GM13977 (cell line): Measurements from ENCODE around the gene CCDC91.

ENCODE experiments used
- DNase-seq: peaks from one replicate; pipeline ENCODE4 v3.0.0; 2012; ENCODE audit warnings: low spot score
- in situ Hi-C: fragments of 300-500 bp; cut with MboI; formaldehyde crosslinking; loops from one replicate; pipeline ENCODE4 v1.12.0; 2022; ENCODE audit warnings: low sequenced_read_pairs, low pct_unique_long_range_greater_than_20kb, mixed read lengths, inconsistent platforms; ENCODE audit not compliant: unreplicated experiment
- TF ChIP-seq, protein P1 (sequence below): IDR thresholded peaks from 2 replicates; pipeline ENCODE4 v1.5.1; 2012; ENCODE audit warnings: mild to moderate bottlenecking, control low read depth; ENCODE audit not compliant: insufficient read depth; ENCODE audit errors: extremely low read depth, missing control alignments

Gene CCDC91

DNA sequence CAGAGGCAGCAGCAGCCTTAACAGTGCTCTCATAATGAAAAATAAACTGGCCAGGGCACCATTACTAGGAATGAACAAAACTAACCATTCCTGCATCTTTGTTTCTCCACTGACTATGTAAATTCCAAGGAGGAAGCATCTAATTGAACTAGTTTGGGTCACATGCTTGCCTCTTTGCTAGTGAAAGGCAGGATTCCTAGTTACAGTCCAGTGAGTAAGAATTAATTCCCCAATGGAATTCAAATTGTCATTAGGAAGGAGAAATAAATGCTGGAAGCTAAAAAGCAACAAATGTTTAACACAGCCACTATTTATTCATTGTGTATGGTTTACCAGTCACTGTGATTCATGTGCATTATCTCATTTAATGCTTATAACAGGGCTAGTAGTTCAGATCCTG is 316.0 kb downstream of the CCDC91 start:
- in situ Hi-C loops = no loop called here
- no peak for DNase-seq
- TF ChIP-seq, protein P1, sequence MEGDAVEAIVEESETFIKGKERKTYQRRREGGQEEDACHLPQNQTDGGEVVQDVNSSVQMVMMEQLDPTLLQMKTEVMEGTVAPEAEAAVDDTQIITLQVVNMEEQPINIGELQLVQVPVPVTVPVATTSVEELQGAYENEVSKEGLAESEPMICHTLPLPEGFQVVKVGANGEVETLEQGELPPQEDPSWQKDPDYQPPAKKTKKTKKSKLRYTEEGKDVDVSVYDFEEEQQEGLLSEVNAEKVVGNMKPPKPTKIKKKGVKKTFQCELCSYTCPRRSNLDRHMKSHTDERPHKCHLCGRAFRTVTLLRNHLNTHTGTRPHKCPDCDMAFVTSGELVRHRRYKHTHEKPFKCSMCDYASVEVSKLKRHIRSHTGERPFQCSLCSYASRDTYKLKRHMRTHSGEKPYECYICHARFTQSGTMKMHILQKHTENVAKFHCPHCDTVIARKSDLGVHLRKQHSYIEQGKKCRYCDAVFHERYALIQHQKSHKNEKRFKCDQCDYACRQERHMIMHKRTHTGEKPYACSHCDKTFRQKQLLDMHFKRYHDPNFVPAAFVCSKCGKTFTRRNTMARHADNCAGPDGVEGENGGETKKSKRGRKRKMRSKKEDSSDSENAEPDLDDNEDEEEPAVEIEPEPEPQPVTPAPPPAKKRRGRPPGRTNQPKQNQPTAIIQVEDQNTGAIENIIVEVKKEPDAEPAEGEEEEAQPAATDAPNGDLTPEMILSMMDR = no peak

DNA sequence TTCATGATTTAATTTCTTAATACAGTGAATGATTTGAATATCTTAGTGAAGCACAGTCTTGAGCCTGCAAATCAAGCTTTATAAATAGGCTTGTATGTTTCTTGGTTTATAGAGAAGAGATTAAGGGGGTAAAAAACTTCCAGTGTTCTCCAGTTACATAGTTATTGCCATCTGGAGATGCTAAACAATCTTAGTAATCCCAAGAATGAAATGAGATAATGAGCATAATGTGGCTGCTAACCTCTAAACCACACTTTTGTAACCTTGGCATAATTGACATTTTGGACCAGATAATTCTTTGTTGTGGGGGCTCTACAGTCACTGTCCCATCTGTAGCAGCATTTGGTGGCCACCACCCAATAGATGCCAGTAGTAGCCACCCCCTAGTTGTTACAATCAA is 316.8 kb downstream of the CCDC91 start:
- no peak for DNase-seq
- in situ Hi-C loops = no loop called here
- TF ChIP-seq, protein P1 = no peak

DNA sequence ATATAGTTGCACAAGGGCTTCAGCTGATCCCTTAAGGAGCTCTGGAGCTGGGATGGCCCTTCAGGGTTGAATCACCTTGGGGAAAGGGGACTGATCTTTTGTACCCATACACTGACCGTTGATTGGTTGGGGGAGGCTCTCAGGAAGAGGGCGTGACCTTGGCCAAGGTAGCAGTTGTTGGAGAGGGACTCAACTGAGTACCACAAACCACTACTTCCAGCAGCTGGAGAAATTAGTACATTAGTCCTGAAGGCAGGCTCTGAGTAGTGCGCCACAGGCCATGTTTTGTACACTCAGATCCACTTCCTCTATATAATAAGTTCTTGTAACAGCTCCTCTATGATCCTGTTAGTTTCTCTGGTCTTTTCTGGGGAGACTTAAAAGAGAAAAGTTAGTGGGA is 317.6 kb downstream of the CCDC91 start:
- TF ChIP-seq, protein P1 = no peak
- in situ Hi-C loops = no loop called here
- no peak for DNase-seq

DNA sequence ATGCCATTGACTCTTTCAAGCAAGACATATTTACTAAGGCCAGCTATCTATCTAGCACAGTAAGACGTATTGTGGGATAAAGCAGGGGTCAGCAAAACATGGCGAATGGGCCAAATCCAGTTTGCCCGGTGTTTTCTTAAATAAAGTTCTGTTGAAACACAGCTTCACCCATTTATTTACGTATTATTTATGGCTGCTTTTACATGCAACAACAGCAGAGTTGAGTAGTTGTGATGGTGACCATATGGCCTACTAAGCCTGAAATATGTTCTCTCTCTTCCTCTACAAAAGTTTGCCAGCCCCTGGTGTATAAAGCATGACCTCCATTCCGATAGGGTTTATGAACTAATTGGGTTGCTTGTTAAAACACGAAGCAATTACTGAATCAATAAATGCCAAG is 322.1 kb downstream of the CCDC91 start:
- TF ChIP-seq, protein P1 = no peak
- no peak for DNase-seq
- in situ Hi-C loops = no loop called here

DNA sequence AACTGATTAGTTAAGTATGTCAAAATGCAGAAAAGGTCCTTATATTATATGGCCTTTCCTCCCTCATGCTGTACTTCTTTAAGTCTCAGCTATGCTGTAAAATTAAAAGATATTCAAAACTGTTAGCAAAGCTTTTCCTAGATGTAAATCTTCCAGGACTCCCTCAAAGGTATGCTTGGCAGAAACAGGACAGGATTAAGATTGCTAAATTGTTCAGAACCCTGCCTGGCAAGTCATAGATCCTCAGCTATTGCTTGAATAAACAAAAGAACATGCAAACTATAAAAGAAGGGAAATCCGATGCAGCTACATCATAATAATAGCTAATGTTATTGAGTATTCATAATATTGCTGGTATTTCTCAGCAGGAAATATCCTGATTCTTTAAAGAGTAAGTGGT is 322.6 kb downstream of the CCDC91 start:
- TF ChIP-seq, protein P1 = no peak
- in situ Hi-C loops = no loop called here
- DNase-seq = no peak

DNA sequence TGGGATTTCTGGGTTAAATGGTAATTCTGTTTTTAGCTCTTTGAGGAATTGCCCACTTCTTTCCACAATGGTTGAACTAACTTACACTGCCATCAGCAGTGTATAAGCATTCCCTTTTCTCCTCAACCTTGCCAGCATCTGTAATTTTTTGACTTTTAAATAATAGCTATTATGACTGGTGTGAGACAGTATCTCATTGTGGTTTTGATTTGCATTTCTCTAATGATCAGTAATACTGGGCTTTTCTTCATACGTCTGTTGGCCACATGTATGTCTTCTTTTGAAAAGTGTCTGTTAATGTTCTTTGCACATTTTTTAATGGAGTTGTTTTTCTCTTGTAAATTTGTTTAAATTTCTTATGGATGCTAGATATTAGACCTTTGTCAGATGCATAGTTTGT is 323.7 kb downstream of the CCDC91 start:
- in situ Hi-C loops = no loop called here
- TF ChIP-seq, protein P1 = no peak
- DNase-seq = no peak

DNA sequence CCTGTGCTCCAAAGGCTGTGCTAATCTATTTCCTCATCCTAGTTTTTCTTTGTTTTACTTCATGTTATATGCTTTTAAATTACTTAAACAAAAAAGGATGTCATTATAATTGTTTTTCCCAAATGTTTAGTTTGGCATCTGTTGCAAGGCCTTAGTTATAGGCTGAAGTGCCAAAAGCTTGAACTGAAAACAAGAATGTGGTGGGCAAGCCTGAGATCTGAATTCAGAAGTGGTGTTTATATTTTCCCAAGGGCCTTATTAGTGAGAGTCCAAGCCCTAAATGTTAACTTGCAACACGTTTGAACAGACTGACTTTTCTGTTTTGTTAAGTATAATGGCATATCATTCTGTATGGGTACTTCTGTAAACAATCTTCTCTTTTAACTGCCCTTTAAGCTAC is 326.8 kb downstream of the CCDC91 start:
- in situ Hi-C loops = no loop called here
- TF ChIP-seq, protein P1 = no peak
- no peak for DNase-seq
